Liver (tissue), 9 donors: Measurements from ENCODE around the gene ASB13. TPM values are rescaled to one million over a fixed set of nuclear protein-coding genes. Genes with fewer than 3 reads are reported as not detected.

Source experiments
- DNase-seq: peaks from one replicate; pipeline ENCODE4 v3.0.0-alpha.2; 2017; ENCODE audit warnings: low spot score
- H3K27ac ChIP-seq, 2 donors: one replicate each; pipeline ENCODE4 v1.7.0; 2013; ENCODE audit warnings: inconsistent platforms in 2 of 2, low read length in 2 of 2, control low read depth in 1 of 2, low read depth in 1 of 2, mild to moderate bottlenecking in 1 of 2
- H3K27me3 ChIP-seq, 4 donors: one replicate each; pipeline versions ENCODE4 v1.6.1 to v1.7.0; 2013; ENCODE audit warnings: low read length in 3 of 4, inconsistent platforms in 1 of 4, mild to moderate bottlenecking in 1 of 4, moderate library complexity in 1 of 4; ENCODE audit not compliant: control insufficient read depth in 4 of 4, insufficient read depth in 4 of 4
- H3K36me3 ChIP-seq, 4 donors: one replicate each; pipeline versions ENCODE4 v1.6.1 to v1.7.0; 2013; ENCODE audit warnings: low read length in 3 of 4, mild to moderate bottlenecking in 3 of 4, low read depth in 1 of 4, moderate library complexity in 1 of 4; ENCODE audit not compliant: control insufficient read depth in 4 of 4, insufficient read depth in 3 of 4
- H3K4me1 ChIP-seq, 4 donors: one replicate each; pipeline versions ENCODE4 v1.6.1 to v1.7.0; 2013; ENCODE audit warnings: low read length in 3 of 4, mild to moderate bottlenecking in 3 of 4, moderate library complexity in 1 of 4; ENCODE audit not compliant: control insufficient read depth in 4 of 4, insufficient read depth in 4 of 4
- H3K4me3 ChIP-seq, 3 donors: one replicate each; pipeline versions ENCODE4 v1.6.1 to v1.7.0; 2013; ENCODE audit warnings: low read length in 3 of 3, control low read depth in 1 of 3, low read depth in 1 of 3, mild to moderate bottlenecking in 1 of 3
- H3K9ac ChIP-seq, 2 donors: one replicate each; pipeline ENCODE4 v1.7.0; 2013; ENCODE audit warnings: low read length in 2 of 2, mild to moderate bottlenecking in 2 of 2, moderate library complexity in 2 of 2, control low read depth in 1 of 2, low read depth in 1 of 2
- H3K9me3 ChIP-seq, 4 donors: one replicate each; pipeline versions ENCODE4 v1.6.1 to v1.7.0; 2013; ENCODE audit warnings: low read length in 3 of 4; ENCODE audit not compliant: control insufficient read depth in 4 of 4
- CTCF ChIP-seq: fragments of 150-350 bp; IDR thresholded peaks from 2 replicates; pipeline ENCODE4 v1.5.1; 2017; ENCODE audit warnings: improper control_type of control experiment, low read depth, low read length; ENCODE audit not compliant: missing input control
- GABPA ChIP-seq, 2 donors: IDR thresholded peaks in 1 of 2; conservative IDR thresholded peaks in 1 of 2; 2 replicates each; pipeline ENCODE4 v1.6.1; 2016; ENCODE audit warnings: antibody characterized with exemption in 2 of 2, mild to moderate bottlenecking in 1 of 2, moderate library complexity in 1 of 2
- HNF4G ChIP-seq: IDR thresholded peaks from 2 replicates; pipeline ENCODE4 v1.6.1; 2016; ENCODE audit warnings: antibody characterized with exemption
- REST ChIP-seq: IDR thresholded peaks from 2 replicates; pipeline ENCODE4 v1.6.1; 2016; ENCODE audit warnings: antibody characterized with exemption, mild to moderate bottlenecking
- YY1 ChIP-seq: IDR thresholded peaks from 2 replicates; pipeline ENCODE4 v1.6.1; 2016; ENCODE audit warnings: antibody characterized with exemption, mild to moderate bottlenecking
- ZBTB33 ChIP-seq: IDR thresholded peaks from 2 replicates; pipeline ENCODE4 v1.6.1; 2016; ENCODE audit warnings: antibody characterized with exemption
- WGBS: extraction: QIAGEN DNeasy Blood & Tissue Kit; methylation state at CpG from one replicate; pipeline ENCODE4 v1.1.7; 2013; 5-methylcytosine and 5-hydroxymethylcytosine counted together
- polyA plus RNA-seq, 2 donors: library from polyadenylated mRNA; stranded (reverse) in 1 of 2; unstranded in 1 of 2; fragments of 200-250 nt in 1 of 2; fragments of >200 nt in 1 of 2; fragmentation: Nextera tagmentation in 1 of 2; extraction: Ambion mirVana in 1 of 2; gene quantifications; one replicate each; pipeline versions ENCODE4 v1.2.1 to v1.2.3, GENCODE V29; 2013 to 2015
- total RNA-seq, 2 donors: library from RNA; depleted of rRNA; stranded (reverse); fragments of >200 nt; gene quantifications; one replicate each; pipeline ENCODE4 v1.2.3, GENCODE V29; 2014
- donor health status: healthy.
- donor health status: healthy.
- donor health status: healthy.
- donor health status: healthy.
- donor health status: healthy.

ASB13 gene
- total and polyA plus RNA-seq, 4 donors: 8.5 to 48.3 (median 42.5) TPM

- TF ChIP-seq CTCF (no peak), GABPA (IDR thresholded peaks at IDR 0.05 in 1 of 2, conservative IDR thresholded peaks at IDR 0.05 in 1 of 2) (no peak)
Observed at GRCh38 chr10:5654218-5654755, 12.1 kb downstream of the ASB13 start (continued).

GRCh38 chr10:5652746-5653145, 13.6 kb downstream of the ASB13 start:
- peaks cover 35 to 58% (median 48%) of the 10 kb centered on the region in 4 donors for H3K4me1 ChIP-seq
- no peak for DNase-seq
- WGBS: 98% methylated on average over 14 of the region's 14 CpGs

More at GRCh38 chr10:5652746-5653145, 13.6 kb downstream of the ASB13 start:
- no peak overlapping the region for H3K9ac ChIP-seq
- H3K27me3 ChIP-seq: no peaks in the 10 kb centered on the region
- peak overlapping the region; percentile 55 to 68 for H3K27ac ChIP-seq
- H3K36me3 ChIP-seq: peaks cover 0 to 10% (median 5%) of the 10 kb centered on the region in 4 donors
- H3K4me3 ChIP-seq: no peak overlapping the region
- H3K9me3 ChIP-seq: no peaks in the 10 kb centered on the region
- TF ChIP-seq HNF4G (no peak), REST (no peak), YY1 (no peak), ZBTB33 (no peak)
